GM19239 (cell line): ENCODE results near the gene GPR139.

Source experiments
- DNase-seq: peaks from one replicate; pipeline ENCODE4 v3.0.0; 2011; ENCODE audit warnings: low spot score; ENCODE audit not compliant: insufficient read length
- FAIRE-seq: peaks from 2 replicates; lab custom pipeline; 2011; peaks lifted over from hg19 to GRCh38; lab: Jason Lieb, UNC

Gene GPR139

DNA sequence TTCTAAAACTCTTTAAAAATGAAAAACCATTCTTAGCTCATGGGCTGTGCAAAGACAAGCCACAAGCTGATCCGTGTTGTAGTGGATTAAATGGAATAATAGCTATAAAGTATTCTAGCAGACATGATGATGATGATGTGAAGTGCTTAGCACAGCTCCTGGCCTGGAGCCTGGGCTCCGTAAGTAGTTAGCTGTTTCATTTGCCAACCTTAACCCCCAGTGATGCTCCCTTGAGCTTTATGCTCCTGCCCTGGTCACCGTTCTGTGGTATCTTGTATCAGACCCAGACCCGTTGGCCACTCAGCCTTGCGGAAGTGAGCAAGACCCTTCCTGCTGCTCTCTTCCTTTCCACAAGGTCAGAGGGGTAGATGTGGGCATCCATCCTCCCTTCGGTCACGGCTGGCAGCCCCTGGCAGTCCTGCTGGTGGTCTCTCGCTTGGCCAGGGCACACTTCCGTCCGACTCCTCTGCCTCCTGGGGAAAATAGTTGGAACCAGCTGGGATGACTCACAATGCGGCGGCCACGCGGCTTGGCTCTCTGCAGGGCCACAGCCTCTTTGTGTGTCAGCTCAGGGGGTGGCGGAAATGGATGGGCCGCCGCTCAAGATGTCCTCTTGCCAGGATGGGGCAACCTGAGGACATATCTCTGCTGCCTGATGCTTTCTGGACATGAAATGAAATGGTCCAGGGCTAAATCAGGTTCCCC, 79.1 kb downstream of the GPR139 start:
- DNase-seq, result no peak
- no peak for FAIRE-seq

- DNase-seq (no peak), FAIRE-seq (no peak)
Observed at GRCh38 chr16:19991614-19992013, 82.1 kb downstream of the GPR139 start.

- FAIRE-seq (no peak), DNase-seq (no peak)
Observed at GRCh38 chr16:19984135-19984534, 89.6 kb downstream of the GPR139 start.
